CD14-positive monocyte (primary cell): Measurements from ENCODE around the gene MYO7A. TPM values are rescaled to one million over a fixed set of nuclear protein-coding genes. Genes with fewer than 3 reads are reported as not detected.
A peak's percentile ranks its signal among the peaks of the same experiment; 100 is the strongest.

Source experiments
- DNase-seq, 3 donors: peaks; one replicate each; pipeline ENCODE4 v3.0.0-alpha.2; 2011 to 2022
- H2AFZ ChIP-seq: 2 replicates; pipeline ENCODE4 v1.6.0; 2012; ENCODE audit warnings: mild to moderate bottlenecking, low read depth, low read length, inconsistent platforms; ENCODE audit not compliant: insufficient read depth, poor library complexity, severe bottlenecking
- H3K27ac ChIP-seq, 2 donors: 1 replicate in 1 of 2; 2 replicates in 1 of 2; pipeline ENCODE4 v1.5.1; 2012 to 2013; ENCODE audit warnings: low read length in 2 of 2, control low read depth in 1 of 2, inconsistent platforms in 1 of 2, low read depth in 1 of 2, mild to moderate bottlenecking in 1 of 2
- H3K27me3 ChIP-seq, 2 donors: one replicate each; pipeline versions ENCODE4 v1.6.0 to v1.6.1; 2011 to 2013; ENCODE audit warnings: low read length in 2 of 2; ENCODE audit not compliant: control insufficient read depth in 2 of 2, insufficient read depth in 2 of 2
- H3K36me3 ChIP-seq, 2 donors: replicated peaks in 1 of 2; 1 replicate in 1 of 2; 2 replicates in 1 of 2; pipeline versions ENCODE4 v1.5.1 to v1.6.1; 2012 to 2013; ENCODE audit warnings: low read length in 2 of 2, control low read depth in 1 of 2, inconsistent platforms in 1 of 2, mild to moderate bottlenecking in 1 of 2; ENCODE audit not compliant: insufficient read depth in 2 of 2, control insufficient read depth in 1 of 2
- H3K4me1 ChIP-seq, 2 donors: 1 replicate in 1 of 2; 2 replicates in 1 of 2; pipeline versions ENCODE4 v1.5.1 to v1.6.1; 2012 to 2013; ENCODE audit warnings: low read length in 2 of 2, control low read depth in 1 of 2, inconsistent platforms in 1 of 2, mild to moderate bottlenecking in 1 of 2, moderate library complexity in 1 of 2; ENCODE audit not compliant: insufficient read depth in 2 of 2, control insufficient read depth in 1 of 2
- H3K4me2 ChIP-seq: replicated peaks from 2 replicates; pipeline ENCODE3; 2012; ENCODE audit warnings: low read length, moderate library complexity, mild to moderate bottlenecking; ENCODE audit not compliant: poor library complexity, severe bottlenecking; ENCODE audit errors: extremely low read depth
- H3K4me3 ChIP-seq, 3 experiments: fragments of 200-600 bp in 1 of 3; sonication (generic) in 1 of 3; replicated peaks in 1 of 3; 1 replicate in 2 of 3; 2 replicates in 1 of 3; pipeline ENCODE4 v1.5.1; 2011 to 2013; ENCODE audit warnings: low read length in 3 of 3, mild to moderate bottlenecking in 3 of 3, control low read depth in 2 of 3, low read depth in 2 of 3, inconsistent platforms in 1 of 3, moderate library complexity in 1 of 3
- H3K79me2 ChIP-seq: 2 replicates; pipeline ENCODE4 v1.6.0; 2012; ENCODE audit warnings: mild to moderate bottlenecking, control low read depth, inconsistent platforms, low read length, moderate library complexity; ENCODE audit not compliant: insufficient read depth
- H3K9ac ChIP-seq: 2 replicates; pipeline ENCODE4 v1.6.0; 2017; ENCODE audit warnings: low read length, mild to moderate bottlenecking; ENCODE audit not compliant: insufficient read depth, poor library complexity, severe bottlenecking
- H3K9me3 ChIP-seq, 2 donors: replicated peaks in 1 of 2; 1 replicate in 1 of 2; 2 replicates in 1 of 2; pipeline versions ENCODE4 v1.5.1 to v1.6.1; 2012 to 2013; ENCODE audit warnings: low read length in 2 of 2, control low read depth in 1 of 2; ENCODE audit not compliant: control insufficient read depth in 1 of 2, insufficient read depth in 1 of 2
- H4K20me1 ChIP-seq: 2 replicates; pipeline ENCODE4 v1.6.0; 2012; ENCODE audit warnings: mild to moderate bottlenecking, low read length, control low read depth, moderate library complexity; ENCODE audit not compliant: insufficient read depth
- H3K27ac Mint-ChIP-seq, 7 donors: one replicate each; pipeline ENCODE4 v1.8.0; 2020; ENCODE audit warnings: mild to moderate bottlenecking in 7 of 7, mixed read lengths in 7 of 7, moderate library complexity in 6 of 7, inconsistent platforms in 2 of 7
- H3K27me3 Mint-ChIP-seq, 3 donors: one replicate each; pipeline ENCODE4 v1.8.0; 2021 to 2022; ENCODE audit warnings: low read depth in 3 of 3, mild to moderate bottlenecking in 3 of 3, mixed read lengths in 3 of 3, moderate library complexity in 3 of 3, inconsistent platforms in 1 of 3
- H3K36me3 Mint-ChIP-seq, 2 donors: one replicate each; pipeline ENCODE4 v1.8.0; 2020; ENCODE audit warnings: mixed read lengths in 2 of 2, inconsistent platforms in 1 of 2, mild to moderate bottlenecking in 1 of 2
- H3K4me1 Mint-ChIP-seq: one replicate; pipeline ENCODE4 v1.8.0; 2020; ENCODE audit warnings: mild to moderate bottlenecking, mixed read lengths
- H3K4me3 Mint-ChIP-seq, 2 donors: one replicate each; pipeline ENCODE4 v1.8.0; 2020; ENCODE audit warnings: mild to moderate bottlenecking in 2 of 2, mixed read lengths in 2 of 2, moderate library complexity in 1 of 2
- H3K9me3 Mint-ChIP-seq, 7 donors: one replicate each; pipeline ENCODE4 v1.8.0; 2020 to 2022; ENCODE audit warnings: mixed read lengths in 7 of 7, mild to moderate bottlenecking in 6 of 7, moderate library complexity in 6 of 7, inconsistent platforms in 2 of 7
- CTCF ChIP-seq: fragments of 200-600 bp; IDR thresholded peaks from one replicate; pipeline ENCODE4 v1.8.0; 2022; ENCODE audit warnings: antibody characterized with exemption, mild to moderate bottlenecking
- WGBS: methylation state at CpG from one replicate; pipeline ENCODE4 v1.1.5; 2013; ENCODE audit warnings: missing lambda C conversion rate; ENCODE audit not compliant: insufficient coverage; 5-methylcytosine and 5-hydroxymethylcytosine counted together
- intact Hi-C, 2 donors: fragments of 100-400 bp; cut with micrococcal nuclease; formaldehyde crosslinking; loops; one replicate each; pipeline versions ENCODE4 v1.15.0 to v1.15.1; 2023
- polyA plus RNA-seq, 3 donors: library from polyadenylated mRNA; depleted of rRNA in 1 of 3; unstranded in 2 of 3; stranded (reverse) in 1 of 3; fragments of 300-500 nt in 2 of 3; fragments of >200 nt in 1 of 3; fragmentation: Illumina TruSeq in 2 of 3; gene quantifications; 1 replicate in 2 of 3; 2 replicates in 1 of 3; pipeline ENCODE4 v1.2.3, GENCODE V29; 2012 to 2021

Gene MYO7A
- polyA plus RNA-seq, 3 donors = 3.5 to 7.8 (median 3.6) TPM

GRCh38 chr11:77089004-77089545 lies 39.0 kb upstream of the MYO7A start:
- Histone ChIP-seq H2AFZ (no peak overlapping the region), H3K9ac (no peak overlapping the region), H3K79me2 (no peaks in the 10 kb centered on the region), H3K27me3 (no peaks in the 10 kb centered on the region), H3K36me3 (no peaks in the 10 kb centered on the region), H3K9me3 (no peaks in the 10 kb centered on the region), H3K4me2 (no peak overlapping the region), H3K4me1 (no peaks in the 10 kb centered on the region), H3K27ac (no peak overlapping the region), H4K20me1 (no peaks in the 10 kb centered on the region), H3K4me3 (no peak overlapping the region)
- H3K36me3 Mint-ChIP-seq = no peaks in the 10 kb centered on the region
- no peaks in the 10 kb centered on the region for H3K9me3 Mint-ChIP-seq
- peak overlapping the region in 1 of 7 donors; percentile 4 for H3K27ac Mint-ChIP-seq
- no peaks in the 10 kb centered on the region for H3K4me1 Mint-ChIP-seq
- no peak for DNase-seq
- peaks cover 0 to 5% (median 0%) of the 10 kb centered on the region in 3 donors for H3K27me3 Mint-ChIP-seq
- intact Hi-C loops = loop anchor here in 1 of 2 donors (10.0 kb wide), 1 partner anchor 364 kb away; no protein-coding TSS in a partner anchor
- no peak for TF ChIP-seq CTCF
- WGBS = 97% methylated on average over 3 of the region's 3 CpGs
- H3K4me3 Mint-ChIP-seq = no peak overlapping the region

GRCh38 chr11:77090046-77090372 lies 38.0 kb upstream of the MYO7A start:
- H3K4me3 ChIP-seq = no peak overlapping the region
- Mint-ChIP-seq H3K36me3 (no peaks in the 10 kb centered on the region), H3K27me3 (peaks cover 0 to 5% (median 0%) of the 10 kb centered on the region in 3 donors), H3K4me3 (no peak overlapping the region), H3K27ac (no peak overlapping the region), H3K4me1 (no peaks in the 10 kb centered on the region), H3K9me3 (no peaks in the 10 kb centered on the region)
- no peak for TF ChIP-seq CTCF
- H3K27me3 ChIP-seq = no peaks in the 10 kb centered on the region
- H3K36me3 ChIP-seq = no peaks in the 10 kb centered on the region
- no peaks in the 10 kb centered on the region for H4K20me1 ChIP-seq
- no peak overlapping the region for H3K4me2 ChIP-seq
- no peaks in the 10 kb centered on the region for H3K9me3 ChIP-seq
- intact Hi-C loops = loop anchor here (2.0 kb wide), 2 partner anchors 41 to 43 kb away; no protein-coding TSS in a partner anchor
- H3K9ac ChIP-seq = no peak overlapping the region
- H2AFZ ChIP-seq = no peak overlapping the region
- H3K4me1 ChIP-seq = no peaks in the 10 kb centered on the region
- no peaks in the 10 kb centered on the region for H3K79me2 ChIP-seq
- no peak overlapping the region for H3K27ac ChIP-seq
- 93% methylated on average over 4 of the region's 4 CpGs for WGBS
- DNase-seq = no peak
